ENCODE data around the gene TBC1D14.

DNA sequence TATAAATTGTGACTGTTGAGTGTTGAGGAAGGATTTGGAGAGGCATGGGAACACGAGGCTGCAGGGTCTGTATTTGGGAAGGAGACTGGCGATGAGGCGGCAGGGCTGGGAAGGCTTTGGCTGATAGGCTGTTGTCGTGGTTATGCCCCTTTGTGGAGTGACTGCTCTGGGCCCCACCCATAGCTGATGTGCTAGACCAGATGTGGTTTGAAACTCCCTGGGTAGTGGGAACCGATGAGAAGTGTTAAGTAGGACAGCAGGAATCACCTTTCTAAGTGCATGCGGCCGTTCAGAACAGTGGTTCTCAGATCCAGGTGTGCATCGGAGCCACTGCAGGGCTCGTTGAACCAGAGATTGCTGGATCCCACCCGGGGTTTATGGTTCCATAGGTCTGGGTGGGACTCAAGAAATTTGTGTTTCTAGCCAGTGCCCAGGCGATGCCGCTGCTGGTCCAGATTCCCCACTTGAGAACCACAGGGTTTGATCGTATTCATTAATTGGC lies 42.3 kb downstream of the TBC1D14 start:
- TF ChIP-seq YY1 (IDR thresholded peaks at IDR 0.05; ENCODE audit: insufficient read depth, insufficient read length) = no peak
- no peak for TF ChIP-seq SUZ12 (IDR thresholded peaks at IDR 0.05; ENCODE audit: extremely low read depth, insufficient read depth, insufficient read length)
